ENCODE data around the gene SBF1. TPM values are rescaled to one million over a fixed set of nuclear protein-coding genes. Genes with fewer than 3 reads are reported as not detected.

The SBF1 gene
- total and polyA plus RNA-seq, 2 donors (not counting 1 experiment from before 2014, with no cell fraction given) = 13.5 to 75.8 TPM

DNA sequence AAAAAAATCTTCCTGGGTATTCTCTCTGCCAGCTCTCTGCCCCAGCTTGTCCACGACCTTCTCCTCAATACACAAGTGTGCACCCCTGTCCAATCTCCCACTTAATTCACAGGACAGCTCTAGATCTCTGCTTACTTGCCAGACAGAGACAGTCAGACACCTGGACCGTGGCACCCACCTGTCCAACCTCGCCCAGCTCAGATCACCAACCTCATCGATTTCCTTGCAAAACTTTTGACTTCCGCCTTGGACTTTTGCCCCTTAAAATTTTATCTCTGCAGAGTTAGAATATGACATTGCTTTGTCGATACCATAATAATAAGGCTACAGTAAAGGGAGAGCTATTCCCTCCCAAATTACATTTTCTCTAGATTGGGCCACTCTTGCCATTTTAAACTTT is 22.3 kb upstream of the SBF1 start:
- Histone ChIP-seq H3K4me3 (replicated peaks in 1 of 4; ENCODE audit: control extremely low read depth in 1 of 4, insufficient read depth in 1 of 4, low read depth in 3 of 4, low read length in 4 of 4) (no peak overlapping the region), H4K20me1 (ENCODE audit: control insufficient read depth, extremely low read depth, insufficient read depth, low read length) (no peaks in the 10 kb centered on the region), H3K27ac (ENCODE audit: insufficient read depth, low read length) (no peak overlapping the region), H3K4me1 (ENCODE audit: control insufficient read depth, extremely low read depth, insufficient read depth, low read length) (no peaks in the 10 kb centered on the region), H3K9me3 (ENCODE audit: control insufficient read depth, insufficient read depth, low read depth, low read length) (no peaks in the 10 kb centered on the region), H3K27me3 (ENCODE audit: control insufficient read depth, insufficient read depth, low read length) (no peaks in the 10 kb centered on the region), H2AFZ (ENCODE audit: low read length) (no peak overlapping the region), H3K79me2 (ENCODE audit: control insufficient read depth, insufficient read depth, low read length) (no peaks in the 10 kb centered on the region), H3K9ac (ENCODE audit: insufficient read depth, low read length) (no peak overlapping the region), H3K36me3 (ENCODE audit: control insufficient read depth, insufficient read depth, low read length) (no peaks in the 10 kb centered on the region), H3K4me2 (ENCODE audit: extremely low read depth, insufficient read depth, low read length) (no peak overlapping the region)
- TF ChIP-seq, protein P1, sequence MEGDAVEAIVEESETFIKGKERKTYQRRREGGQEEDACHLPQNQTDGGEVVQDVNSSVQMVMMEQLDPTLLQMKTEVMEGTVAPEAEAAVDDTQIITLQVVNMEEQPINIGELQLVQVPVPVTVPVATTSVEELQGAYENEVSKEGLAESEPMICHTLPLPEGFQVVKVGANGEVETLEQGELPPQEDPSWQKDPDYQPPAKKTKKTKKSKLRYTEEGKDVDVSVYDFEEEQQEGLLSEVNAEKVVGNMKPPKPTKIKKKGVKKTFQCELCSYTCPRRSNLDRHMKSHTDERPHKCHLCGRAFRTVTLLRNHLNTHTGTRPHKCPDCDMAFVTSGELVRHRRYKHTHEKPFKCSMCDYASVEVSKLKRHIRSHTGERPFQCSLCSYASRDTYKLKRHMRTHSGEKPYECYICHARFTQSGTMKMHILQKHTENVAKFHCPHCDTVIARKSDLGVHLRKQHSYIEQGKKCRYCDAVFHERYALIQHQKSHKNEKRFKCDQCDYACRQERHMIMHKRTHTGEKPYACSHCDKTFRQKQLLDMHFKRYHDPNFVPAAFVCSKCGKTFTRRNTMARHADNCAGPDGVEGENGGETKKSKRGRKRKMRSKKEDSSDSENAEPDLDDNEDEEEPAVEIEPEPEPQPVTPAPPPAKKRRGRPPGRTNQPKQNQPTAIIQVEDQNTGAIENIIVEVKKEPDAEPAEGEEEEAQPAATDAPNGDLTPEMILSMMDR (conservative IDR thresholded peaks at IDR 0.05 in 1 of 2, IDR thresholded peaks at IDR 0.05 in 1 of 2; ENCODE audit: low read depth in 1 of 2, low read length in 2 of 2) = no peak
- TF ChIP-seq EZH2 (IDR thresholded peaks at IDR 0.05; ENCODE audit: low read length, missing control alignments) = no peak
- DNase-seq (ENCODE audit: low read depth in 2 of 2) = no peak

- H3K27ac ChIP-seq (ENCODE audit: insufficient read depth, low read length) = no peak overlapping the region
- no peaks in the 10 kb centered on the region for H3K9me3 ChIP-seq (ENCODE audit: control insufficient read depth, insufficient read depth, low read depth, low read length)
- no peak overlapping the region for H3K4me2 ChIP-seq (ENCODE audit: extremely low read depth, insufficient read depth, low read length)
- no peak for DNase-seq (ENCODE audit: low read depth in 2 of 2)
- H3K4me1 ChIP-seq (ENCODE audit: control insufficient read depth, extremely low read depth, insufficient read depth, low read length) = no peaks in the 10 kb centered on the region
- H3K79me2 ChIP-seq (ENCODE audit: control insufficient read depth, insufficient read depth, low read length) = no peaks in the 10 kb centered on the region
- no peak overlapping the region for H2AFZ ChIP-seq (ENCODE audit: low read length)
- H3K36me3 ChIP-seq (ENCODE audit: control insufficient read depth, insufficient read depth, low read length) = no peaks in the 10 kb centered on the region
- H3K4me3 ChIP-seq (replicated peaks in 1 of 4; ENCODE audit: control extremely low read depth in 1 of 4, insufficient read depth in 1 of 4, low read depth in 3 of 4, low read length in 4 of 4) = no peak overlapping the region
- H4K20me1 ChIP-seq (ENCODE audit: control insufficient read depth, extremely low read depth, insufficient read depth, low read length) = no peaks in the 10 kb centered on the region
- no peaks in the 10 kb centered on the region for H3K27me3 ChIP-seq (ENCODE audit: control insufficient read depth, insufficient read depth, low read length)
- TF ChIP-seq EZH2 (IDR thresholded peaks at IDR 0.05; ENCODE audit: low read length, missing control alignments) = no peak
- TF ChIP-seq, protein P1 (conservative IDR thresholded peaks at IDR 0.05 in 1 of 2, IDR thresholded peaks at IDR 0.05 in 1 of 2; ENCODE audit: low read depth in 1 of 2, low read length in 2 of 2) = no peak
- H3K9ac ChIP-seq (ENCODE audit: insufficient read depth, low read length) = no peak overlapping the region
Measured at GRCh38 chr22:50490531-50491308, 15.9 kb upstream of the SBF1 start.

DNA sequence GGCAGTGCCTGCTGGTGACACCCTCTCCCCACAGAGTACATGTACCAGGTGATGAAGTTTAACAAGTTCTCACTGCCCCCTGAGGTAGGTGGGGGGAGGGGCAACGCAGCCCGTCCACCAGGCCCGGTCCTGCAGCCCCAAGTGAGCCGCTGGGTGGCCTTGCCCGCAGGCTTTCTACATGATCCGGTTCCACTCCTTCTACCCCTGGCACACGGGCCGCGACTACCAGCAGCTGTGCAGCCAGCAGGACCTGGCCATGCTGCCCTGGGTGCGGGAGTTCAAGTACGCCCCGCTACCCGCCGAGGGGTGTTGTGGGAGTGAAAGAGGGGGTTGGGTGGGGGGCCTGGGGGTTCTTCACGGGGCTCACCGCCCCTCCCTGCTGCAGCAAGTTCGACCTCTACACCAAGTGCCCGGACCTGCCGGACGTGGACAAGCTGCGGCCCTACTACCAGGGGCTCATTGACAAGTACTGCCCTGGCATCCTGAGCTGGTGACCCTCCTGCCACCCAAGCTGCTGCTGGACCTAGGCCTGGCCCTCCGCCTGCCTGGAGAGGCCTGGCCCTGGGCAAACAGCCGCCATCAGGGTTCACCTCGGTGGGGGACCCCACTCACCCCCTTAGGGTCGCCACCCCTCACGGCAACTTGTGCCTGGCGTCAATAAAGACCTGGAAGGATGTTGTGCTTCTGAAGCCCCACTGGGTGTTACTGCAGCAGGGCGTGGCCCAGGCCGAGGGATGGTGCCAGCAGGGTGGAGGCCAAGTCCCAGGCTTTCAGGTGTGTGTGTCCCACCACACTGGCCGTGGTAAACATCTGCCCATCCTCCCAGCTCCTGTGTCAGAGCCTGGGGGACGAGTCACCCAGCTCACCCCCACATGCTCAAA is 14.8 kb upstream of the SBF1 start:
- no peaks in the 10 kb centered on the region for H3K36me3 ChIP-seq (ENCODE audit: control insufficient read depth, insufficient read depth, low read length)
- no peak overlapping the region for H3K9ac ChIP-seq (ENCODE audit: insufficient read depth, low read length)
- no peak overlapping the region for H3K27ac ChIP-seq (ENCODE audit: insufficient read depth, low read length)
- no peak overlapping the region for H3K4me2 ChIP-seq (ENCODE audit: extremely low read depth, insufficient read depth, low read length)
- H3K27me3 ChIP-seq (ENCODE audit: control insufficient read depth, insufficient read depth, low read length) = no peaks in the 10 kb centered on the region
- H3K79me2 ChIP-seq (ENCODE audit: control insufficient read depth, insufficient read depth, low read length) = no peaks in the 10 kb centered on the region
- no peak for TF ChIP-seq EZH2 (IDR thresholded peaks at IDR 0.05; ENCODE audit: low read length, missing control alignments)
- TF ChIP-seq, protein P1 (conservative IDR thresholded peaks at IDR 0.05 in 1 of 2, IDR thresholded peaks at IDR 0.05 in 1 of 2; ENCODE audit: low read depth in 1 of 2, low read length in 2 of 2) = no peak
- H2AFZ ChIP-seq (ENCODE audit: low read length) = no peak overlapping the region
- H3K9me3 ChIP-seq (ENCODE audit: control insufficient read depth, insufficient read depth, low read depth, low read length) = no peaks in the 10 kb centered on the region
- H4K20me1 ChIP-seq (ENCODE audit: control insufficient read depth, extremely low read depth, insufficient read depth, low read length) = no peaks in the 10 kb centered on the region
- no peak for DNase-seq (ENCODE audit: low read depth in 2 of 2)
- no peaks in the 10 kb centered on the region for H3K4me1 ChIP-seq (ENCODE audit: control insufficient read depth, extremely low read depth, insufficient read depth, low read length)
- no peak overlapping the region for H3K4me3 ChIP-seq (replicated peaks in 1 of 4; ENCODE audit: control extremely low read depth in 1 of 4, insufficient read depth in 1 of 4, low read depth in 3 of 4, low read length in 4 of 4)
